HG02938 (cell line): ENCODE measurements around the gene CLIP3.
"Not testable (repeated sequence)": the region's sequence is repeated elsewhere in the genome, so short reads cannot be mapped to it uniquely, and the experiment has no call there.

Experiments
- ATAC-seq: cut with Tn5 transposase; IDR thresholded peaks from one replicate; pipeline ENCODE4 v1.9.1; 2021; ENCODE audit warnings: mild to moderate bottlenecking, moderate library complexity; ENCODE audit not compliant: unreplicated experiment

Gene CLIP3

GRCh38 chr19:35983177-35983576, 49.5 kb downstream of the CLIP3 start:
- ATAC-seq: no peak

- ATAC-seq: not testable (repeated sequence)
Observed at GRCh38 chr19:35980997-35981396, 51.7 kb downstream of the CLIP3 start.

GRCh38 chr19:35978832-35979365, 53.8 kb downstream of the CLIP3 start:
- no peak for ATAC-seq

- no peak for ATAC-seq
Observed at GRCh38 chr19:35978271-35978670, 54.4 kb downstream of the CLIP3 start.

- ATAC-seq: no peak
Observed at GRCh38 chr19:35977446-35978222, 55.0 kb downstream of the CLIP3 start.

- no peak for ATAC-seq
Observed at GRCh38 chr19:35975608-35976214, 57.0 kb downstream of the CLIP3 start.

- ATAC-seq: no peak
Observed at GRCh38 chr19:35973487-35973886, 59.2 kb downstream of the CLIP3 start.

- ATAC-seq: no peak
Observed at GRCh38 chr19:35966771-35967170, 65.9 kb downstream of the CLIP3 start.
